HCT116 (cell line): Measurements from ENCODE around the gene SLC4A7. TPM values are rescaled to one million over a fixed set of nuclear protein-coding genes. Genes with fewer than 3 reads are reported as not detected.

ENCODE experiments used
- ATAC-seq: fragments of 200-7000 bp; cut with Tn5 transposase; 2 replicates; pipeline ENCODE4 v1.9.1; 2020; ENCODE audit warnings: mild to moderate bottlenecking, moderate library complexity
- BruUV-seq: library from RNA; stranded (reverse); fragments of 400-500 nt; replicated peaks from 2 replicates; lab custom pipeline; 2021; lab: Mats Ljungman, UMichigan
- CTCF ChIA-PET: fragments of 300-600 bp; sonication (Branson Sonifier 250); formaldehyde crosslinking; loops from one replicate; lab custom pipeline; 2021; ENCODE audit warnings: antibody characterized with exemption; lab: Charles Lee
- POLR2A ChIA-PET: fragments of 300-600, 350-600 bp; sonication (Branson Sonifier 250); formaldehyde crosslinking; loops from one replicate; lab custom pipeline; 2021; ENCODE audit warnings: antibody characterized with exemption; lab: Charles Lee
- RAD21 ChIA-PET, 2 experiments: fragments of 300-600 bp; sonication (Branson Sonifier 250); formaldehyde crosslinking; loops; one replicate each; lab custom pipeline; 2023; ENCODE audit warnings: low total read pairs in 2 of 2; ENCODE audit not compliant: uncharacterized antibody in 2 of 2, unreplicated experiment in 2 of 2, low non-redundant PET in 1 of 2; lab: Charles Lee
- DNase-seq: peaks from one replicate; pipeline ENCODE4 v3.0.0-alpha.2; 2010; ENCODE audit warnings: low read depth, low spot score
- H2AFZ ChIP-seq: fragments of 200-600 bp; shearing (Covaris generic), sonication (generic); 2 replicates; pipeline ENCODE4 v1.6.1; 2017; ENCODE audit warnings: low read depth, mixed run types, mixed read lengths, antibody characterized with exemption, low read length; ENCODE audit not compliant: poor library complexity, severe bottlenecking
- H3K27ac ChIP-seq: 2 replicates; pipeline ENCODE4 v1.5.1; 2012; ENCODE audit warnings: low read depth, low read length
- H3K27me3 ChIP-seq: fragments of 200-600 bp; sonication (generic); 2 replicates; pipeline ENCODE4 v1.6.1; 2016; ENCODE audit warnings: mixed run types, low read length, mixed read lengths; ENCODE audit not compliant: insufficient read depth
- H3K36me3 ChIP-seq, 2 experiments: fragments of 200-500 bp in 1 of 2; fragments of 200-600 bp in 1 of 2; sonication (Bioruptor generic) in 1 of 2; sonication (generic) in 1 of 2; 2 replicates each; pipeline versions ENCODE4 v1.5.1 to v1.6.1; 2014 to 2016; ENCODE audit warnings: low read length in 2 of 2, inconsistent platforms in 1 of 2, mixed read lengths in 1 of 2, mixed run types in 1 of 2; ENCODE audit not compliant: insufficient read depth in 2 of 2, control insufficient read depth in 1 of 2
- H3K4me1 ChIP-seq, 2 experiments: fragments of 200-600 bp in 1 of 2; sonication (generic) in 1 of 2; 2 replicates each; pipeline versions ENCODE4 v1.5.1 to v1.6.1; 2012 to 2017; ENCODE audit warnings: low read length in 2 of 2, inconsistent platforms in 1 of 2, mild to moderate bottlenecking in 1 of 2, mixed read lengths in 1 of 2, mixed run types in 1 of 2, moderate library complexity in 1 of 2; ENCODE audit not compliant: insufficient read depth in 2 of 2, control insufficient read depth in 1 of 2
- H3K4me2 ChIP-seq: fragments of 200-600 bp; sonication (generic); 2 replicates; pipeline ENCODE4 v1.6.1; 2017; ENCODE audit warnings: mixed run types, low read length, mixed read lengths
- H3K4me3 ChIP-seq, 2 experiments: fragments of 200-600 bp in 1 of 2; sonication (generic) in 1 of 2; replicated peaks in 1 of 2; 2 replicates each; pipeline ENCODE4 v1.5.1; 2011 to 2016; ENCODE audit warnings: low read length in 2 of 2, control low read depth in 1 of 2, low read depth in 1 of 2, mild to moderate bottlenecking in 1 of 2, mixed read lengths in 1 of 2, mixed run types in 1 of 2
- H3K79me2 ChIP-seq: fragments of 200-600 bp; sonication (generic); 2 replicates; pipeline ENCODE4 v1.6.1; 2017; ENCODE audit warnings: mild to moderate bottlenecking, mixed run types, low read length, moderate library complexity, mixed read lengths; ENCODE audit not compliant: insufficient read depth
- H3K9ac ChIP-seq: fragments of 200-600 bp; sonication (generic); 2 replicates; pipeline ENCODE4 v1.6.1; 2016; ENCODE audit warnings: low read length, mixed read lengths
- H3K9me2 ChIP-seq: fragments of 200-600 bp; sonication (generic), shearing (Covaris generic); 2 replicates; pipeline ENCODE4 v1.6.1; 2017; ENCODE audit warnings: mixed run types, mild to moderate bottlenecking, moderate library complexity; ENCODE audit not compliant: insufficient read depth
- H3K9me3 ChIP-seq, 2 experiments: fragments of 200-500 bp in 1 of 2; fragments of 200-600 bp in 1 of 2; sonication (Bioruptor generic) in 1 of 2; sonication (generic) in 1 of 2; 2 replicates each; pipeline ENCODE4 v1.6.1; 2014 to 2017; ENCODE audit warnings: low read length in 2 of 2, mixed read lengths in 2 of 2, inconsistent platforms in 1 of 2, low read depth in 1 of 2, mild to moderate bottlenecking in 1 of 2, mixed run types in 1 of 2, moderate library complexity in 1 of 2; ENCODE audit not compliant: control insufficient read depth in 1 of 2, insufficient read depth in 1 of 2
- H4K20me1 ChIP-seq: fragments of 200-600 bp; sonication (generic), shearing (Covaris generic); 2 replicates; pipeline ENCODE4 v1.6.1; 2017; ENCODE audit warnings: mixed run types, mild to moderate bottlenecking, moderate library complexity; ENCODE audit not compliant: insufficient read depth
- ATF3 ChIP-seq: IDR thresholded peaks from 2 replicates; pipeline ENCODE4 v1.6.1; 2012
- CBX3 ChIP-seq: IDR thresholded peaks from 2 replicates; pipeline ENCODE4 v1.6.1; 2012; ENCODE audit warnings: low read depth
- CEBPB ChIP-seq: IDR thresholded peaks from 2 replicates; pipeline ENCODE4 v1.6.1; 2012; ENCODE audit warnings: low read depth
- EGR1 ChIP-seq: IDR thresholded peaks from 2 replicates; pipeline ENCODE4 v1.6.1; 2012; ENCODE audit warnings: low read depth
- ELF1 ChIP-seq: IDR thresholded peaks from 2 replicates; pipeline ENCODE4 v1.6.1; 2012; ENCODE audit warnings: low read depth, borderline replicate concordance
- EZH2 ChIP-seq: fragments of 200-600 bp; sonication (generic); IDR thresholded peaks from 2 replicates; pipeline ENCODE4 v1.6.1; 2017; ENCODE audit warnings: antibody characterized with exemption, mixed run types
- EZH2phosphoT487 ChIP-seq: fragments of 200-600 bp; IDR thresholded peaks from 2 replicates; pipeline ENCODE4 v1.6.1; 2018; ENCODE audit warnings: antibody characterized with exemption, borderline replicate concordance
- FOSL1 ChIP-seq: IDR thresholded peaks from 2 replicates; pipeline ENCODE4 v1.6.1; 2012; ENCODE audit warnings: low read depth
- JUND ChIP-seq: IDR thresholded peaks from 2 replicates; pipeline ENCODE4 v1.6.1; 2012
- MAX ChIP-seq: IDR thresholded peaks from 2 replicates; pipeline ENCODE4 v1.6.1; 2012
- POLR2A ChIP-seq: IDR thresholded peaks from 2 replicates; pipeline ENCODE4 v1.7.0; 2011; ENCODE audit warnings: borderline replicate concordance; ENCODE audit not compliant: insufficient read depth, insufficient read length; ENCODE audit errors: extremely low read depth
- RAD21 ChIP-seq: IDR thresholded peaks from 2 replicates; pipeline ENCODE4 v1.6.1; 2012; ENCODE audit warnings: low read depth, mild to moderate bottlenecking
- SIN3A ChIP-seq: IDR thresholded peaks from 2 replicates; pipeline ENCODE4 v1.6.1; 2012; ENCODE audit warnings: low read depth
- SP1 ChIP-seq: IDR thresholded peaks from 2 replicates; pipeline ENCODE4 v1.6.1; 2012; ENCODE audit warnings: low read depth
- SRF ChIP-seq: IDR thresholded peaks from 2 replicates; pipeline ENCODE4 v1.6.1; 2012; ENCODE audit warnings: low read depth
- TCF7L2 ChIP-seq: IDR thresholded peaks from 2 replicates; pipeline ENCODE4 v1.7.0; 2011; ENCODE audit warnings: borderline replicate concordance, inconsistent platforms; ENCODE audit not compliant: insufficient read depth, insufficient read length; ENCODE audit errors: extremely low read depth
- ZBTB33 ChIP-seq: IDR thresholded peaks from 2 replicates; pipeline ENCODE4 v1.6.1; 2011; ENCODE audit warnings: mild to moderate bottlenecking, low read length, moderate library complexity; ENCODE audit not compliant: insufficient replicate concordance; ENCODE audit errors: extremely low read depth
- ZFX ChIP-seq: fragments of 450-650 bp; IDR thresholded peaks from 2 replicates; pipeline ENCODE4 v1.6.1; 2017
- ZNF274 ChIP-seq: fragments of 200-500 bp; sonication (Bioruptor generic); IDR thresholded peaks from 2 replicates; pipeline ENCODE4 v1.6.1; 2014; ENCODE audit warnings: mild to moderate bottlenecking, low read depth, low read length, inconsistent platforms
- intact Hi-C: fragments of 100-400 bp; cut with micrococcal nuclease; formaldehyde crosslinking; loops from 2 replicates; pipeline ENCODE4 v1.10.0; 2022
- total RNA-seq: library from RNA; stranded (reverse); gene quantifications from one replicate; pipeline ENCODE4 v1.2.1, GENCODE V29; 2021; ENCODE audit not compliant: unreplicated experiment

The SLC4A7 gene
- total RNA-seq, 1 experiment from 2014 or later: 37.6 TPM

GRCh38 chr3:27349832-27350231, 134.4 kb downstream of the SLC4A7 start:
- Histone ChIP-seq H3K27me3 (no peaks in the 10 kb centered on the region), H3K79me2 (no peaks in the 10 kb centered on the region), H3K4me1 (no peaks in the 10 kb centered on the region), H3K4me3 (no peak overlapping the region)
- CTCF ChIA-PET: interaction anchor here (1.4 kb wide), 1 partner anchor 8 kb away, joined by 3 read pairs; no protein-coding TSS in a partner anchor
- TF ChIP-seq ZBTB33 (no peak), ZNF274 (no peak), RAD21 (no peak), TCF7L2 (no peak), ATF3 (no peak), FOSL1 (no peak), SRF (no peak), SP1 (no peak), CBX3 (no peak), CEBPB (no peak), ZFX (no peak), MAX (no peak), EGR1 (no peak), EZH2 (no peak), JUND (no peak), SIN3A (no peak), ELF1 (no peak), POLR2A (no peak), EZH2phosphoT487 (no peak)
- TF ChIP-seq, all 23 proteins: peak for 0
- no TSS peak for BruUV-seq
- H3K9me3 ChIP-seq: no peaks in the 10 kb centered on the region
- intact Hi-C loops: no loop called here
- ChIA-PET POLR2A (no interaction called here), RAD21 (interaction anchor here in 1 of 2 experiments (0.9 kb wide), 1 partner anchor 282 kb away, joined by 3 read pairs; no protein-coding TSS in a partner anchor)
- DNase-seq (no peak), ATAC-seq (no peak)
- H3K9me2 ChIP-seq: no peaks in the 10 kb centered on the region
- no peaks in the 10 kb centered on the region for H3K36me3 ChIP-seq
- H4K20me1 ChIP-seq: no peaks in the 10 kb centered on the region
- no peak overlapping the region for H2AFZ ChIP-seq
- no peak overlapping the region for H3K4me2 ChIP-seq
- H3K27ac ChIP-seq: no peak overlapping the region
- H3K9ac ChIP-seq: no peak overlapping the region
